Activated CD4-positive, alpha-beta T cell treated with anti-CD3 and anti-CD28 coated beads, Interleukin-2, amount 10 ng/mL, durations not matched to agents 7 days and 5 days (primary cell): ENCODE results near the gene APOBEC3H. TPM values are rescaled to one million over a fixed set of nuclear protein-coding genes. Genes with fewer than 3 reads are reported as not detected.
"Not testable (repeated sequence)": the region's sequence is repeated elsewhere in the genome, so short reads cannot be mapped to it uniquely, and the experiment has no call there.

Experiments used
- CTCF ChIA-PET: fragments of 350-600 bp; sonication (Branson Sonifier 250); formaldehyde crosslinking; loops from one replicate; lab custom pipeline; 2021; ENCODE audit warnings: antibody characterized with exemption; lab: Charles Lee
- POLR2A ChIA-PET: fragments of 350-600 bp; sonication (Branson Sonifier 250); formaldehyde crosslinking; loops from one replicate; lab custom pipeline; 2021; ENCODE audit warnings: antibody characterized with exemption; lab: Charles Lee
- DNase-seq: peaks from one replicate; pipeline ENCODE4 v3.0.0-alpha.2; 2020
- H3K27ac Mint-ChIP-seq: one replicate; pipeline ENCODE4 v1.8.0; 2021; ENCODE audit warnings: mild to moderate bottlenecking, moderate library complexity, mixed read lengths
- H3K27me3 Mint-ChIP-seq: one replicate; pipeline ENCODE4 v1.8.0; 2021; ENCODE audit warnings: mixed read lengths
- H3K36me3 Mint-ChIP-seq: one replicate; pipeline ENCODE4 v1.8.0; 2021; ENCODE audit warnings: low read depth, mixed read lengths
- H3K4me1 Mint-ChIP-seq: one replicate; pipeline ENCODE4 v1.8.0; 2021; ENCODE audit warnings: mixed read lengths
- H3K4me3 Mint-ChIP-seq: one replicate; pipeline ENCODE4 v1.8.0; 2021; ENCODE audit warnings: mild to moderate bottlenecking, moderate library complexity, mixed read lengths
- H3K9me3 Mint-ChIP-seq: one replicate; pipeline ENCODE4 v1.8.0; 2021; ENCODE audit warnings: mixed read lengths
- total RNA-seq, 2 experiments: library from RNA; stranded (reverse); gene quantifications; one replicate each; pipeline ENCODE4 v1.2.3, GENCODE V29; 2021

The APOBEC3H gene
- total RNA-seq, result 10 to 100 TPM; 46.0 to 54.3 TPM

DNA sequence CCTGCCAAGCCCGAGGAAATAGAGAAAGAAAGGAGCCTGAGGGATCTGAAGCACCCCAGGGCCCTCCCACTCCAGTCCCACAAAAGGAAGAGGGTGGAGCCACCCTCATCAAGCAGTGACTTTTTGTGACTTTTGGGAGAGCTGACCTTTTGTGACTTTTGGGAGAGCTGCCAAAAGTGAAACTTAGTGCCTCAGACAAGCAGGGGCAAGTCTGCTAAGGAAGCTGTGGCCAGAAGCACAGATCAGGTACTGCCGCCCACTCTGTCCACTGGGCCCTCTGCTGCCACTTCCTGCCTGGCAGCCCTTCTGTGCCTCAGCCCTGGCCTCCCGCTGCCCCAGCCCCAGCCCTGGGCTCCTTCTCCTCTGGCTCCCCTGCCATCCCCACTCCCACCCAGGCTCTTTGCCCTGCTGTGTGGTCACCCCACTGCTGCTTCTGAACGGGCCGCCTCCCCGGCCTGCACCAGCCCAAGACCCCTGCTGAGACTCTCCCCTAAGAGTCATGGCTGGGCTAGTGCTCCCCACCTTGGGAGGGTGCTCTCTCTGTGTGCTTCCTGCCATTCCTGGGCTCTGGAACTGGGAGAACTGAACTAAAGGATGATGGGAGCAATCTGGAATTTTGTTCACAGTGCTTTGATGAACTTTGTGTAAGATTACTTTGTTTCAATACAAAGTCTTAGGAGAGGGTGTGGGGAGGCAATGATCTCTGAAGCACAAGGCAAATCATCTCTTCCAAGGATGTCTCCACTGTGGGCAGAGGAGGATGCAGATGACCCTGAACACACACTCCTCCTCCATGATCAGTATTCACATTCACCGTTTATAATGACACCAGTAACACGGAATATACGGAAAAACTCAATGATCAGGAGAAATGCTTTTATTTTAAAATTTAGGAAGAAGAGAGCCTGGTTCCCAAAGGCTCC, at the start of gene APOBEC3H:
APOBEC3H (plus strand) TSS at position 147 of the 923 bp plus-strand sequence. CDS start 3,035 bp downstream, outside the sequence.
- no peaks in the 10 kb centered on the region for H3K27me3 Mint-ChIP-seq
- ChIA-PET CTCF (interaction anchor here (0.7 to 2.9 kb wide), 4 partner anchors 10 to 227 kb away, joined by 3 to 7 read pairs (median 3); no protein-coding TSS in a partner anchor), POLR2A (no interaction called here)
- peak within 1 kb of the TSS; percentile 95 for H3K27ac Mint-ChIP-seq
- no peaks in the 10 kb centered on the region for H3K9me3 Mint-ChIP-seq
- H3K36me3 Mint-ChIP-seq, result peaks cover 6% of the 10 kb centered on the region
- H3K4me1 Mint-ChIP-seq, result peaks cover 81% of the 10 kb centered on the region
- peak within 1 kb of the TSS; percentile 77 for H3K4me3 Mint-ChIP-seq
- peak; percentile 49 for DNase-seq

GRCh38 chr22:39049486-39049885, 47.6 kb upstream of the APOBEC3H start:
- H3K27me3 Mint-ChIP-seq, result not testable (repeated sequence)

DNA sequence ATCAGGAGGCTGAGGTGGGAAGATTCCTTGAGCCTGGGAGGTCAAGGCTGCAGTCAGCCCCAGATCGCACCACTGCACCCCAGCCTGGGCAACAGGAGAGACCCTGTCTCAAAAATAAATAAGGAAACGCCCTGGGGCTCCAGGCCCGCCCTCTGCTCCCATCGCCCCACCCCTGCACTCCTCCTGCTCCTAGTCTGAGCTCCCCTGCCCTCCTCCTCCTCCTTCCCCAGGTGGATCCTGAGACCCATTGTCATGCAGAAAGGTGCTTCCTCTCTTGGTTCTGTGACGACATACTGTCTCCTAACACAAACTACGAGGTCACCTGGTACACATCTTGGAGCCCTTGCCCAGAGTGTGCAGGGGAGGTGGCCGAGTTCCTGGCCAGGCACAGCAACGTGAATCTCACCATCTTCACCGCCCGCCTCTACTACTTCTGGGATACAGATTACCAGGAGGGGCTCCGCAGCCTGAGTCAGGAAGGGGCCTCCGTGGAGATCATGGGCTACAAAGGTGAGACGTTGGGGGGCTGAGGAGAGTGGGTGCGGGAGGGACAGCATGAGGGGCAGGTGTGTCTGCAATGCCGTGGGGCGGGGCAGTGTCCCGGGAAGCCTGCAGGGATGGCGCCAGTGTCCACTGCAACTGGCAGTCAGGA, 45.1 kb upstream of the APOBEC3H start:
- H3K27me3 Mint-ChIP-seq, H3K27ac Mint-ChIP-seq, POLR2A ChIA-PET, H3K4me1 Mint-ChIP-seq, H3K9me3 Mint-ChIP-seq, CTCF ChIA-PET, DNase-seq, H3K4me3 Mint-ChIP-seq, H3K36me3 Mint-ChIP-seq: not testable (repeated sequence)

More at GRCh38 chr22:39049486-39049885, 47.6 kb upstream of the APOBEC3H start:
- peaks cover 12% of the 10 kb centered on the region for H3K36me3 Mint-ChIP-seq
- POLR2A ChIA-PET, DNase-seq, H3K4me1 Mint-ChIP-seq, H3K27ac Mint-ChIP-seq, H3K9me3 Mint-ChIP-seq, H3K4me3 Mint-ChIP-seq: not testable (repeated sequence)
- CTCF ChIA-PET, result interaction anchor here (1.2 to 1.4 kb wide), 2 partner anchors 73 to 79 kb away, joined by 3 to 4 read pairs; no protein-coding TSS in a partner anchor

DNA sequence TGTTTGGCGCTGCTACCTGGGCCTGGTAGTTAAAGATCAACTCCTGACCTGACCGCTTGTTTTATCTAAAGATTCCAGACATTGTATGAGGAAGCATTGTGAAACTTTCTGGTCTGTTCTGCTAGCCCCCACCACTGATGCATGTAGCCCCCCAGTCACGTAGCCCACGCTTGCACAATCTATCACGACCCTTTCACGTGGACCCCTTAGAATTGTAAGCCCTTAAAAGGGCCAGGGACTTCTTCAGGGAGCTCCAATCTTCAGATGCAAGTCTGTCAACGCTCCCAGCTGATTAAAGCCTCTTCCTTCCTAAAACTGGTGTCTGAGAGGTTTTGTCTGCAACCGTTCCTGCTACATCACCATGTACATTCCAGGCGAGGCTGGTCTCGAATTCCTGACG, 41.4 kb upstream of the APOBEC3H start:
- Mint-ChIP-seq H3K27me3 (no peaks in the 10 kb centered on the region), H3K4me1 (no peaks in the 10 kb centered on the region), H3K27ac (no peak overlapping the region), H3K36me3 (peaks cover 3% of the 10 kb centered on the region), H3K9me3 (no peaks in the 10 kb centered on the region), H3K4me3 (no peak overlapping the region)
- CTCF ChIA-PET, result interaction anchor here (0.6 kb wide), 1 partner anchor 20 kb away, joined by 3 read pairs; no protein-coding TSS in a partner anchor
- no peak for DNase-seq
- POLR2A ChIA-PET, result no interaction called here

DNA sequence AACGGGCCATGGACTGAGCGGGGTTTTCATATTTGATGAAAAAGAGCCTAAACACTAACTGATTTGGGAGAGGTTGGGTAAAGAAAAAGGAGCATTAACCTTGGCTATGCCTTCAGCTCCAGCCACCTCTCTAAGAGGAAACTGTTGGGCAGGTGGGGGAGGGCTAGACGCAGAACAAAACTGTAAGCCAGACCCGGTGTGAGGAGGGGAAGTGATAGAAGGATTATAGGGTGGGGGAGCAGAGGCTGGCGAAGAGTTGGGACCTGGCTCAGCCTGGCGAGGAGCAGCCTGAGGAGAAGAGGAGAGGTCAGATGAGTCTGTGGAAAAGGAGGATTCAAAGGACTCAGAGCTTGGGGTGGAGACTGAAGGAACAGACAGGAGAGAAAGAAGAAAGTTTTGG, 35.8 kb upstream of the APOBEC3H start:
- H3K36me3 Mint-ChIP-seq, POLR2A ChIA-PET, H3K4me3 Mint-ChIP-seq, H3K9me3 Mint-ChIP-seq, CTCF ChIA-PET, H3K27me3 Mint-ChIP-seq, H3K4me1 Mint-ChIP-seq, H3K27ac Mint-ChIP-seq, DNase-seq: not testable (repeated sequence)

- H3K36me3 Mint-ChIP-seq, CTCF ChIA-PET, H3K4me1 Mint-ChIP-seq, DNase-seq, H3K4me3 Mint-ChIP-seq, POLR2A ChIA-PET, H3K9me3 Mint-ChIP-seq, H3K27me3 Mint-ChIP-seq, H3K27ac Mint-ChIP-seq: not testable (repeated sequence)
Observed at GRCh38 chr22:39061951-39062350, 35.1 kb upstream of the APOBEC3H start.

GRCh38 chr22:39063904-39064303, 33.1 kb upstream of the APOBEC3H start:
- H3K27ac Mint-ChIP-seq, H3K36me3 Mint-ChIP-seq, H3K4me1 Mint-ChIP-seq, DNase-seq, H3K9me3 Mint-ChIP-seq, POLR2A ChIA-PET, H3K4me3 Mint-ChIP-seq, H3K27me3 Mint-ChIP-seq, CTCF ChIA-PET: not testable (repeated sequence)

GRCh38 chr22:39066442-39067276, 30.4 kb upstream of the APOBEC3H start:
- POLR2A ChIA-PET, H3K27me3 Mint-ChIP-seq, H3K4me3 Mint-ChIP-seq, H3K9me3 Mint-ChIP-seq, DNase-seq, H3K4me1 Mint-ChIP-seq, H3K27ac Mint-ChIP-seq, CTCF ChIA-PET, H3K36me3 Mint-ChIP-seq: not testable (repeated sequence)

DNA sequence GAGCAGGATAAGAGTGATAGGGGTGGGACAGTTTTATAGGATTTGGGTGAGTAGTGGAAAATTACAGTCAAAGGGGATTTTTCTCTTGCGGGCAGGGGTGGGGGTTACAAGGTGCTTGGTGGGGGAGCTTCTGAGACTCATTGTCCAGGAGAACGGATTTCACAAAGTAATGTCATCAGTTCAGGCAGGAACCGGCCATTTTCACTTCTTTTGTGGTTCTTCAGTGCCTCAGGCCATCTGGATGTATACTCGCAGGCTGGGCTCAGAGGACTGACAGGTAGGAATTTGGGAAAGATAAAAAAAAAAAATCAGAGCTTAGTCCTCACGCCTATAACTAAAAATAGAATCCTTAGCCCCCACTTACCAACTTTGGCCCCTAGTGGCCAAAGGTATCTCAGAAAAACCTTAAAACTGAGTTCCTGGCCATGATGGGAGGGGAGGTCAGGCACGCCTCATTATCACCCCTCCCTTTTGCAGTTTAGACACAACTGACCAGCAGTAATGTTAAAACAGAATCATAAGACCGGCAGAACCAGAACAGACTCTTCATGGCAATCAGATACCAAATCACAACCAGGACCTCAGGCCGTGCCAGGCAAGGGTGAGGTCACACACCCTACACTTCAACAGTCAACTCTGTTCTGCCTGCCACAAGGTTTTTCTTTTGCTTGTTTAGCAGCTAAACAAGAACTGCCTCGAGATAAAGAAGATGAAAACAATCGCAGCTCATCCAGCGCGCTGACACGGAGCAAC, 28.8 kb upstream of the APOBEC3H start:
- ChIA-PET CTCF (no interaction called here), POLR2A (no interaction called here)

DNA sequence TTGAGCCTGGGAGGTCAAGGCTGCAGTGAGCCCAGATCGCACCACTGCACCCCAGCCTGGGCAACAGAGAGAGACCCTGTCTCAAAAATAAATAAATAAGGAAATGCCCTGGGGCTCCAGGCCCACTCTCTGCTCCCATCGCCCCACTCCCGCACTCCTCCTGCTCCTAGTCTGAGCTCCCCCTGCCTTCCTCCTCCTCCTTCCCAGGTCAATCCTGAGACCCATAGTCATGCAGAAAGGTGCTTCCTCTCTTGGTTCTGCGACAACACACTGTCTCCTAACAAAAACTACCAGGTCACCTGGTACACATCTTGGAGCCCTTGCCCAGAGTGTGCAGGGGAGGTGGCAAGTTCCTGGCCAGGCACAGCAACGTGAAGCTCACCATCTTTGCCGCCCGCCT, 26.9 kb upstream of the APOBEC3H start:
- no peaks in the 10 kb centered on the region for H3K9me3 Mint-ChIP-seq
- H3K27me3 Mint-ChIP-seq, result peaks cover 4% of the 10 kb centered on the region
- CTCF ChIA-PET, result interaction anchor here (0.6 to 1.0 kb wide), 3 partner anchors 8 to 73 kb away, joined by 3 read pairs; no protein-coding TSS in a partner anchor
- POLR2A ChIA-PET, result no interaction called here
- no peak overlapping the region for H3K27ac Mint-ChIP-seq
- no peak for DNase-seq
- H3K4me1 Mint-ChIP-seq, result peaks cover 6% of the 10 kb centered on the region
- H3K36me3 Mint-ChIP-seq, result no peaks in the 10 kb centered on the region
- H3K4me3 Mint-ChIP-seq, result no peak overlapping the region

More for the DNA sequence above, 28.8 kb upstream of the APOBEC3H start:
- Mint-ChIP-seq H3K4me1 (peaks cover 3% of the 10 kb centered on the region), H3K27ac (no peak overlapping the region), H3K4me3 (no peak overlapping the region), H3K27me3 (peaks cover 4% of the 10 kb centered on the region), H3K36me3 (no peaks in the 10 kb centered on the region), H3K9me3 (no peaks in the 10 kb centered on the region)
- no peak for DNase-seq

GRCh38 chr22:39072581-39072981, 24.5 kb upstream of the APOBEC3H start:
- H3K27me3 Mint-ChIP-seq, POLR2A ChIA-PET, H3K27ac Mint-ChIP-seq, CTCF ChIA-PET, H3K9me3 Mint-ChIP-seq, H3K36me3 Mint-ChIP-seq, DNase-seq, H3K4me3 Mint-ChIP-seq: not testable (repeated sequence)
- H3K4me1 Mint-ChIP-seq, result peaks cover 15% of the 10 kb centered on the region

DNA sequence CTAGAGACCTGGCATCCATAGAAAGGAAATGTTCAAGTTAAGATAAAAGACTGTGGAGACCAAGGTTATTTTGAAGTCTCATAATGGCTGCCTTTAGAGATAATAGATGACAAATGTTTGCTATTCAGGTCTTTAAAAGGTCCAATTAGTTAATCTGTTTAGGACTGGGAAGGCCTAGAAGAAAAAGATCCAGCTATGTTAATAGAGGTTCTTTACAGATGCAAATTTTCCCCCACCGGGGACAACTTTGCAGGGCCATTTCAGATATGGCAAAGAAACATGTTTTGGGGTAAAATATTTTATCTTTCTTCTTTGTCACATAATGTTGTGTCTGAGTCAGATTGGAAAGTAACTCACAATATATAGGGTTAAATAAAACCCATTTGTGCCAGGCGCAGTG, 23.1 kb upstream of the APOBEC3H start:
- DNase-seq, result no peak
- Mint-ChIP-seq H3K4me1 (peaks cover 28% of the 10 kb centered on the region), H3K9me3 (no peaks in the 10 kb centered on the region), H3K4me3 (no peak overlapping the region), H3K27me3 (no peaks in the 10 kb centered on the region), H3K27ac (peak overlapping the region; percentile 25), H3K36me3 (peaks cover 13% of the 10 kb centered on the region)
- CTCF ChIA-PET, result no interaction called here
- POLR2A ChIA-PET, result no interaction called here
